H1 (cell line): ENCODE data around the gene AKAP8. TPM values are rescaled to one million over a fixed set of nuclear protein-coding genes. Genes with fewer than 3 reads are reported as not detected.

Experiments used
- ASH2L ChIP-seq: fragments of 200-600, 300-600 bp; sonication (generic); IDR thresholded peaks from one replicate; pipeline ENCODE4 v1.7.1; 2017; ENCODE audit warnings: low read length
- CEBPB ChIP-seq: IDR thresholded peaks from 2 replicates; pipeline ENCODE4 v1.6.1; 2012; ENCODE audit warnings: low read depth, low read length
- CHD7 ChIP-seq: fragments of 300-600 bp; sonication (generic); IDR thresholded peaks from 2 replicates; pipeline ENCODE4 v1.7.1; 2012; ENCODE audit warnings: low read length, moderate library complexity, mild to moderate bottlenecking, inconsistent platforms; ENCODE audit not compliant: insufficient replicate concordance
- JUN ChIP-seq: IDR thresholded peaks from 2 replicates; pipeline ENCODE4 v1.6.1; 2011; ENCODE audit warnings: low read depth, mild to moderate bottlenecking, improper control_type of control experiment, low read length
- POLR2A ChIP-seq, 2 experiments: IDR thresholded peaks; 1 replicate in 1 of 2; 2 replicates in 1 of 2; pipeline ENCODE4 v1.6.1; 2011; ENCODE audit warnings: low read depth in 2 of 2, low read length in 2 of 2, mild to moderate bottlenecking in 2 of 2; ENCODE audit errors: control extremely low read depth in 1 of 2
- polyA plus RNA-seq, 7 experiments: library from polyadenylated mRNA; depleted of rRNA in 3 of 7; stranded (reverse) in 5 of 7; unstranded in 2 of 7; fragments of >200 nt in 5 of 7; fragments of 200-250 nt in 2 of 7; gene quantifications; 1 replicate in 5 of 7; 2 replicates in 1 of 7; 4 replicates in 1 of 7; pipeline versions ENCODE4 v1.2.1 to v1.2.3, GENCODE V29; 2011 to 2013; ENCODE audit warnings: missing spikeins in 2 of 7, mixed read lengths in 2 of 7
- total RNA-seq: library from RNA; stranded (reverse); fragmentation: NEBNext Ultra II Directional; extraction: Animal tissue kit (Norgen Biotek cat#: 25700); gene quantifications from 2 replicates; pipeline ENCODE4 v1.2.1, GENCODE V29; 2021

Gene AKAP8
- total and polyA plus RNA-seq, 2 of the 8 experiments (the other 6 are each of a cell fraction or from before 2014, with no cell fraction given): 17.0 to 41.0 TPM

- TF ChIP-seq CHD7 (no peak), JUN (no peak), POLR2A (IDR thresholded peaks at IDR 0.05; ENCODE audit: control extremely low read depth in 1 of 2, low read depth in 2 of 2, low read length in 2 of 2) (no peak), ASH2L (no peak), CEBPB (no peak)
Observed at GRCh38 chr19:15316498-15316897, 63.1 kb downstream of the AKAP8 start (continued).
